ENCODE results near the gene HPSE2. TPM values are rescaled to one million over a fixed set of nuclear protein-coding genes. Genes with fewer than 3 reads are reported as not detected.
A peak's percentile ranks its signal among the peaks of the same experiment; 100 is the strongest.

Gene HPSE2
- total RNA-seq, 1 experiment from 2014 or later: not detected

DNA sequence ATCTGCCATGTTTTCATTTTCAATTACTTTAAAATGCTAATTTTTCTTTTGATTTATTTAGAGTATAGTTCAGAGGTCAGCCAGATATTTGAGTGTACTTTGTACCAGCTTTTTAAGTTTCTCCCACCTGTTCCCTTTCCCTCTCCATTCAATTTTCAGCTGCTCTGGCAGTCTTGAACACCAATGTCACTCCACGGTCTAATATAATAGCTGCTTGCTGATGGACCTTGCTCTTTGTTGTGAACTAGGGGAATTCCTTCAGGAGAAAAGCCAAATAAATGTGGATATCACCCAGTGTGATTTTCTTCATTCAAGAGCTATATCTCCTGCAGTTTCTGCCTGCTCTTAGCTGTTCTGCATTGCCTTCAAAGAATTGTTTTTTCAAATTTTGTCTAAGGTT is 785.0 kb downstream of the HPSE2 start:
- H3K79me2 ChIP-seq (ENCODE audit: low read depth): peaks cover 12% of the 10 kb centered on the region; the same call in 1 of the 2 replicates
- no peak overlapping the region for H3K4me2 ChIP-seq
- H3F3A ChIP-seq (ENCODE audit: insufficient read depth, low read depth): no peaks in the 10 kb centered on the region
- no peaks in the 10 kb centered on the region for H3K9me2 ChIP-seq (ENCODE audit: insufficient read depth)
- H3K27ac ChIP-seq: no peak overlapping the region
- H4K20me1 ChIP-seq (ENCODE audit: insufficient read depth): no peaks in the 10 kb centered on the region
- no TSS peak for BruUV-seq (replicated peaks)
- no peak overlapping the region for H3K4me3 ChIP-seq
- H3K4me1 ChIP-seq (replicated peaks; ENCODE audit: insufficient read depth): 0 out of 2 replicates have a peak, but pooled peaks cover 4% of the 10 kb centered on the region
- POLR2A ChIA-PET (ENCODE audit: unreplicated experiment): no interaction called here
- no peaks in the 10 kb centered on the region for H3K27me3 ChIP-seq (ENCODE audit: insufficient read depth, low read depth)
- CTCF ChIA-PET: interaction anchor here (1.3 kb wide), 1 partner anchor 17 kb away, joined by 3 read pairs; no protein-coding TSS in a partner anchor
- no peaks in the 10 kb centered on the region for H3K36me3 ChIP-seq (ENCODE audit: low read depth)
- H3K9me3 ChIP-seq (ENCODE audit: insufficient read depth, low read depth): no peaks in the 10 kb centered on the region
- TF ChIP-seq EZH2 (IDR thresholded peaks at IDR 0.05; ENCODE audit: low read depth) (no peak), CTCF (conservative IDR thresholded peaks at IDR 0.05) (no peak)
- DNase-seq: no peak
- H2AFZ ChIP-seq: no peak overlapping the region
- intact Hi-C loops (cut with micrococcal nuclease; ENCODE audit: unreplicated experiment): no loop called here

GRCh38 chr10:98449287-98449686 is 786.4 kb downstream of the HPSE2 start:
- POLR2A ChIA-PET (ENCODE audit: unreplicated experiment): no interaction called here
- Histone ChIP-seq H2AFZ (no peak overlapping the region), H4K20me1 (ENCODE audit: insufficient read depth) (no peaks in the 10 kb centered on the region), H3K9me2 (ENCODE audit: insufficient read depth) (no peaks in the 10 kb centered on the region), H3K4me3 (no peak overlapping the region), H3K27ac (no peak overlapping the region), H3K36me3 (ENCODE audit: low read depth) (no peaks in the 10 kb centered on the region), H3F3A (ENCODE audit: insufficient read depth, low read depth) (no peaks in the 10 kb centered on the region), H3K4me2 (no peak overlapping the region), H3K79me2 (ENCODE audit: low read depth) (peaks cover 15% of the 10 kb centered on the region; the same call in 1 of the 2 replicates), H3K4me1 (replicated peaks; ENCODE audit: insufficient read depth) (0 out of 2 replicates have a peak, but pooled peaks cover 4% of the 10 kb centered on the region), H3K27me3 (ENCODE audit: insufficient read depth, low read depth) (no peaks in the 10 kb centered on the region), H3K9me3 (ENCODE audit: insufficient read depth, low read depth) (no peaks in the 10 kb centered on the region)
- CTCF ChIA-PET: no interaction called here
- no TSS peak for BruUV-seq (replicated peaks)
- intact Hi-C loops (cut with micrococcal nuclease; ENCODE audit: unreplicated experiment): loop anchor here (5.0 kb wide), 1 partner anchor 137 kb away; no protein-coding TSS in a partner anchor
- DNase-seq: no peak
- TF ChIP-seq EZH2 (IDR thresholded peaks at IDR 0.05; ENCODE audit: low read depth) (no peak), CTCF (conservative IDR thresholded peaks at IDR 0.05) (no peak)

DNA sequence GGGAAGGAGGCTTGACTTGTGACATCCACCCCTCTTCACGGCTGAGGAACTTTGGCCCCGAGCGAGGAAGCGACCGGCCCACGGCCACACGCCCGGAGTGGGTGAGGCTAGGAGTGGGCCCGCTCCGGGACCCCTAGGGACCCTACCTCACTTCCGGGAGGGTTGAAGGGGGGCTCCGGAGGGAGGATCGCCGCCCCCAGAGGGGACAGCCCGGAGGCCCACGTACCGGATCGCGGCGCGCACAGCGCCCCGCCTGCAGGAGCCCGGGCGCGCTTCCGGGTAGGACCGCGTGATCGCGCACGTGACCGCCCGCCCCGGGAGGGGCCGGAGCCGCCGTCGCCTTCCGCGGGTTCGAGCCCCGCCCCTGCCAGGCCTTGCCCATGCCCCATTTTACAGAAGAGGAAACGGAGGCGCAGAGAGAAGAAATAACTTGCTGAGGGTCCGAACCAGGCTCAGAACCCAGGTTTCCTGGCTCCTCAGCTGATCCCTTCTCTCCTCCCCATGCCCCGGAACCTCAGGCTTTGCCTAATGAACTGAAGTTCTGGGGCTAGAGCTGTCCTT is 788.9 kb downstream of the HPSE2 start, which contains the start of gene HPS1:
Gene HPS1, minus strand, starts transcription at position 275 of the 561 bp plus-strand sequence. CDS start 3,695 bp downstream, outside the sequence.
- Histone ChIP-seq H2AFZ (peak within 1 kb of the TSS; percentile 98), H3F3A (ENCODE audit: insufficient read depth, low read depth) (no peaks in the 10 kb centered on the region), H3K4me1 (replicated peaks; ENCODE audit: insufficient read depth) (0 out of 2 replicates have a peak, but pooled peaks cover 4% of the 10 kb centered on the region), H3K36me3 (ENCODE audit: low read depth) (peaks cover 4% of the 10 kb centered on the region; the same call in 1 of the 2 replicates), H4K20me1 (ENCODE audit: insufficient read depth) (no peaks in the 10 kb centered on the region), H3K79me2 (ENCODE audit: low read depth) (peaks cover 15% of the 10 kb centered on the region; the same call in 1 of the 2 replicates), H3K27me3 (ENCODE audit: insufficient read depth, low read depth) (no peaks in the 10 kb centered on the region), H3K4me2 (peak within 1 kb of the TSS; percentile 95), H3K9me2 (ENCODE audit: insufficient read depth) (no peaks in the 10 kb centered on the region), H3K9me3 (ENCODE audit: insufficient read depth, low read depth) (no peaks in the 10 kb centered on the region), H3K27ac (peak within 1 kb of the TSS; percentile 47), H3K4me3 (peak within 1 kb of the TSS; percentile 82)
- no peak for TF ChIP-seq CTCF (conservative IDR thresholded peaks at IDR 0.05)
- intact Hi-C loops (cut with micrococcal nuclease; ENCODE audit: unreplicated experiment): loop anchor here (5.0 kb wide), 1 partner anchor 134 kb away; no protein-coding TSS in a partner anchor
- peak in 1 of 2 experiments; percentile 57 for DNase-seq
- CTCF ChIA-PET: interaction anchor here (1.2 kb wide), 1 partner anchor 21 kb away, joined by 4 read pairs; no protein-coding TSS in a partner anchor
- POLR2A ChIA-PET (ENCODE audit: unreplicated experiment): interaction anchor here (0.6 to 0.8 kb wide), 2 partner anchors 134 to 277 kb away, joined by 5 to 13 read pairs; no protein-coding TSS in a partner anchor
- no TSS peak for BruUV-seq (replicated peaks)

All from PC-9 (cell line).